NB4 (cell line): Measurements from ENCODE around the gene ENTPD1.

ENCODE experiments used
- TF ChIP-seq, protein P1 (sequence below): IDR thresholded peaks from one replicate; pipeline ENCODE4 v1.5.1; 2012; ENCODE audit warnings: low read depth, low read length
- TF ChIP-seq, protein P2 (sequence below): IDR thresholded peaks from 2 replicates; pipeline ENCODE4 v1.6.1; 2011; ENCODE audit warnings: low read depth, low read length

DNA sequence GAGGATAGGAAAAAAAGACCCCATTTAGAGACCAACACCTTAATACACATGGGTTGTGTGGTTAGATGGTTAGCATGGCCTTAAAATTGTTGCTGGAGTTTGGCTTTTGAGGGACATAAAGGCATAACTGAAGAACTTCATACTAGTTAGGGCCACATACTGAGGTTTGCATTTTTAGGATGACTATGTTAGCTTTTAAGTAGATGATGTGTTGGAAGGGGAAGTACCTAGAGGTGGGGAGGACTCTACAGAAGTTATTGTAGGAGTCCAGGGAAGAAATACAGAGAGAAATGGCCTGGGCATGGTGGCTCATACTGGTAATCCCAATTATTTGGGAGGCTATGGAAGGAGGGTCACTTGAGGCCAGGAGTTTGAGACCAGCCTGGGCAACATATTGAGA lies 40.5 kb downstream of the ENTPD1 start:
- TF ChIP-seq, protein P1, sequence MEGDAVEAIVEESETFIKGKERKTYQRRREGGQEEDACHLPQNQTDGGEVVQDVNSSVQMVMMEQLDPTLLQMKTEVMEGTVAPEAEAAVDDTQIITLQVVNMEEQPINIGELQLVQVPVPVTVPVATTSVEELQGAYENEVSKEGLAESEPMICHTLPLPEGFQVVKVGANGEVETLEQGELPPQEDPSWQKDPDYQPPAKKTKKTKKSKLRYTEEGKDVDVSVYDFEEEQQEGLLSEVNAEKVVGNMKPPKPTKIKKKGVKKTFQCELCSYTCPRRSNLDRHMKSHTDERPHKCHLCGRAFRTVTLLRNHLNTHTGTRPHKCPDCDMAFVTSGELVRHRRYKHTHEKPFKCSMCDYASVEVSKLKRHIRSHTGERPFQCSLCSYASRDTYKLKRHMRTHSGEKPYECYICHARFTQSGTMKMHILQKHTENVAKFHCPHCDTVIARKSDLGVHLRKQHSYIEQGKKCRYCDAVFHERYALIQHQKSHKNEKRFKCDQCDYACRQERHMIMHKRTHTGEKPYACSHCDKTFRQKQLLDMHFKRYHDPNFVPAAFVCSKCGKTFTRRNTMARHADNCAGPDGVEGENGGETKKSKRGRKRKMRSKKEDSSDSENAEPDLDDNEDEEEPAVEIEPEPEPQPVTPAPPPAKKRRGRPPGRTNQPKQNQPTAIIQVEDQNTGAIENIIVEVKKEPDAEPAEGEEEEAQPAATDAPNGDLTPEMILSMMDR, result no peak
- TF ChIP-seq, protein P2, sequence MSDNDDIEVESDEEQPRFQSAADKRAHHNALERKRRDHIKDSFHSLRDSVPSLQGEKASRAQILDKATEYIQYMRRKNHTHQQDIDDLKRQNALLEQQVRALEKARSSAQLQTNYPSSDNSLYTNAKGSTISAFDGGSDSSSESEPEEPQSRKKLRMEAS, result no peak
